NB4 (cell line): ENCODE measurements around the gene PPP1R13L.

Source experiments
- POLR2A ChIP-seq: IDR thresholded peaks from 2 replicates; pipeline ENCODE4 v1.6.1; 2011; ENCODE audit warnings: mild to moderate bottlenecking; ENCODE audit not compliant: insufficient read length; ENCODE audit errors: extremely low read depth
- TF ChIP-seq, protein P1 (sequence below): IDR thresholded peaks from one replicate; pipeline ENCODE4 v1.5.1; 2012; ENCODE audit warnings: low read depth, low read length
- TF ChIP-seq, protein P2 (sequence below): IDR thresholded peaks from 2 replicates; pipeline ENCODE4 v1.6.1; 2011; ENCODE audit warnings: low read depth, low read length

DNA sequence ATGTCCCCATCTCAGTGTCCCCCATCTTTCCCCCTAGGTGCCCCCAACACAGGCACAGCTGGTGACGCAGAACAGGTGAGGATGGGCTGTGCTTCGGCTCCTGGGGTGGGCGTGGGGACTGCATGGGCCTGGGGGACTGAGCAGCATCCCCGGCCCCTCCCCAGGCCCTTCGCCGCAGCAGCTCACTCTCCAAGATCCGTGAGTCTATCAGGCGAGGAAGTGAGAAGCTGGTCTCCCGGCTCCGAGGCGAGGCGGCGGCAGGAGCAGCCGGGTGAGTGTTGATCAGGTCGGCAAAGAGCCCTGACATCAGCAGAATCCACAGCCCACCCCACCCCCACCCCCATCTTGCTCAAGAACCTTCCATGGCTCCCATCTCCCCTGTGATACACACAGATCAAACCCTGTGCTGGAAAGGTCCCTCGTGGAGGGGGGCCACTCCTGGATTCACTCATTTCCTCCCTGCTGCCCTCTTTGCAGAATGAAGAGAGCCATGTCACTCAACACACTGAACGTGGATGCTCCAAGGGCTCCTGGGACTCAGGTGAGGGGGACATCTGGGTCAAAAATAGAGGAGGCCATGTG, 54.3 kb downstream of the PPP1R13L start:
- TF ChIP-seq, protein P1, sequence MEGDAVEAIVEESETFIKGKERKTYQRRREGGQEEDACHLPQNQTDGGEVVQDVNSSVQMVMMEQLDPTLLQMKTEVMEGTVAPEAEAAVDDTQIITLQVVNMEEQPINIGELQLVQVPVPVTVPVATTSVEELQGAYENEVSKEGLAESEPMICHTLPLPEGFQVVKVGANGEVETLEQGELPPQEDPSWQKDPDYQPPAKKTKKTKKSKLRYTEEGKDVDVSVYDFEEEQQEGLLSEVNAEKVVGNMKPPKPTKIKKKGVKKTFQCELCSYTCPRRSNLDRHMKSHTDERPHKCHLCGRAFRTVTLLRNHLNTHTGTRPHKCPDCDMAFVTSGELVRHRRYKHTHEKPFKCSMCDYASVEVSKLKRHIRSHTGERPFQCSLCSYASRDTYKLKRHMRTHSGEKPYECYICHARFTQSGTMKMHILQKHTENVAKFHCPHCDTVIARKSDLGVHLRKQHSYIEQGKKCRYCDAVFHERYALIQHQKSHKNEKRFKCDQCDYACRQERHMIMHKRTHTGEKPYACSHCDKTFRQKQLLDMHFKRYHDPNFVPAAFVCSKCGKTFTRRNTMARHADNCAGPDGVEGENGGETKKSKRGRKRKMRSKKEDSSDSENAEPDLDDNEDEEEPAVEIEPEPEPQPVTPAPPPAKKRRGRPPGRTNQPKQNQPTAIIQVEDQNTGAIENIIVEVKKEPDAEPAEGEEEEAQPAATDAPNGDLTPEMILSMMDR, result no peak
- TF ChIP-seq POLR2A, result no peak
- TF ChIP-seq, protein P2, sequence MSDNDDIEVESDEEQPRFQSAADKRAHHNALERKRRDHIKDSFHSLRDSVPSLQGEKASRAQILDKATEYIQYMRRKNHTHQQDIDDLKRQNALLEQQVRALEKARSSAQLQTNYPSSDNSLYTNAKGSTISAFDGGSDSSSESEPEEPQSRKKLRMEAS, result no peak
